Skeletal muscle tissue (tissue), 4 donors: Measurements from ENCODE around the gene CEP68. TPM values are rescaled to one million over a fixed set of nuclear protein-coding genes. Genes with fewer than 3 reads are reported as not detected.

ENCODE experiments used
- H3K27ac ChIP-seq: one replicate; pipeline ENCODE4 v1.7.0; 2013; ENCODE audit warnings: mild to moderate bottlenecking, low read depth, low read length, inconsistent platforms
- H3K27me3 ChIP-seq, 3 donors: one replicate each; pipeline ENCODE4 v1.7.0; 2013; ENCODE audit warnings: low read length in 3 of 3; ENCODE audit not compliant: control insufficient read depth in 3 of 3, insufficient read depth in 3 of 3
- H3K36me3 ChIP-seq, 3 donors: one replicate each; pipeline ENCODE4 v1.7.0; 2013; ENCODE audit warnings: low read length in 3 of 3; ENCODE audit not compliant: control insufficient read depth in 3 of 3, insufficient read depth in 3 of 3
- H3K4me1 ChIP-seq, 3 donors: one replicate each; pipeline ENCODE4 v1.7.0; 2013; ENCODE audit warnings: low read length in 3 of 3, mild to moderate bottlenecking in 3 of 3; ENCODE audit not compliant: control insufficient read depth in 3 of 3, insufficient read depth in 3 of 3
- H3K4me3 ChIP-seq, 3 donors: one replicate each; pipeline ENCODE4 v1.7.0; 2013; ENCODE audit warnings: low read length in 3 of 3
- H3K9ac ChIP-seq, 3 donors: one replicate each; pipeline ENCODE4 v1.7.0; 2013; ENCODE audit warnings: low read length in 3 of 3, mild to moderate bottlenecking in 3 of 3, moderate library complexity in 2 of 3, low read depth in 1 of 3
- H3K9me3 ChIP-seq, 3 donors: one replicate each; pipeline ENCODE4 v1.7.0; 2013; ENCODE audit warnings: low read length in 3 of 3; ENCODE audit not compliant: control insufficient read depth in 3 of 3
- total RNA-seq: library from RNA; depleted of rRNA; stranded (reverse); fragments of >200 nt; gene quantifications from one replicate; pipeline ENCODE4 v1.2.3, GENCODE V29; 2014
- donor health status: Osteomylitis.

Gene CEP68
- total RNA-seq, 1 donor from 2014 or later, result 27.1 TPM

DNA sequence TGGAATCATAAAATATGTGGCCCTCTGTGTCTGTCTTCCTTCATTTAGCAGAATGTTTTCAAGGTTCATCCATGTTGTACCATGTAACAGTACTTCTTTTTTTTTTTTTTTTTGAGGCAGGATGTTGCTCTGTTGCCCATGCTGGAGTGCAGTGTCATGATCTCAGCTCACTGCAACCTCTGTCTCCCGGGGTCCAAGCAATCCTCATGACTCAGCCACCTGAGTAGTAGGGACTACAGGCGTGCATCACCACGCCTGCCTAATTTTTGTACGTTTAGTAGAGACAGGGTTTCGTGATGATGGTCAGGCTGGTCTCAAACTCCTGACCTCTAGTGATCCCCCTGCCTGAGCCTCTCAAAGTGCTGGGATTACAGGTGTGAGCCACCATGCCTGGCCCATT is 42.5 kb downstream of the CEP68 start:
- Histone ChIP-seq H3K27me3 (no peaks in the 10 kb centered on the region), H3K9ac (no peak overlapping the region), H3K9me3 (no peaks in the 10 kb centered on the region), H3K27ac (no peak overlapping the region), H3K4me1 (peaks cover 0 to 3% (median 0%) of the 10 kb centered on the region in 3 donors), H3K4me3 (no peak overlapping the region), H3K36me3 (peaks cover 4 to 29% (median 20%) of the 10 kb centered on the region in 3 donors)

- no peak overlapping the region for H3K9ac ChIP-seq
- no peak overlapping the region for H3K27ac ChIP-seq
- peaks cover 0 to 3% (median 0%) of the 10 kb centered on the region in 3 donors for H3K4me1 ChIP-seq
- H3K9me3 ChIP-seq, result no peaks in the 10 kb centered on the region
- no peaks in the 10 kb centered on the region for H3K27me3 ChIP-seq
- peaks cover 0 to 21% (median 20%) of the 10 kb centered on the region in 3 donors for H3K36me3 ChIP-seq
- H3K4me3 ChIP-seq, result no peak overlapping the region
Measured at GRCh38 chr2:65101071-65101470, 44.9 kb downstream of the CEP68 start.

DNA sequence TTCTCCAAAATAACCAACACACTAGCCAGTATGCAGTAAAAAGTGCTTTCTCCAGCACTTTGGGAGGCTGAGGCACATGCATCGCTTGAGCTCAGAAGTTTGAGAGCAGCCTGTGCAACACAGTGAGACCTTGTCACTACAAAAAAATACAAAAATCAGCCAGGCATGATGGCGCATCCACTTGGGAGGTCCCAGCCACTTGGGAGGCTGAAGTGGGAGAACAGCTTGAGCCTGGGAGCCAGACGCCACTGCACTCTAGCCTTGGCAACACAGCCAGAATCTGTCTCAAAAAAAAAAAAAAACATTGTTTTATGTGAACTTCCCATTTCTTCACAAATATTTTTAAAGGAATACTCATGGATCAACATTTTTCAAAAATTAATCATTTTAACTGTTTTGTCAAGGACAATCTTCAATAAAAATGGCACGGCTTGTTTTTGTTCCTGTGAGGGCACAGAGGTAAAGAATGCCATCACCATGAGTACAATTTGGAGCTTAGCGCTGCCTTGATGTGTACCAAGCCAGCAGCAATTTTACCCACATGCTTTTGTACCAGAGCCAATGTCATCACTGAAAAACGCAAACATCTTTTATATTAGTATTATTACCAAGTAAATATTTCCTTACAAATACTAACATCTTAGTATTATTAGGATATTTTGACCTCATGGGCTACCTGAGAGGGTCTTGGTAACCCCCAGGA is 46.9 kb downstream of the CEP68 start:
- H3K9me3 ChIP-seq, result no peaks in the 10 kb centered on the region
- peaks cover 0 to 8% (median 3%) of the 10 kb centered on the region in 3 donors for H3K4me1 ChIP-seq
- no peak overlapping the region for H3K27ac ChIP-seq
- H3K9ac ChIP-seq, result no peak overlapping the region
- H3K4me3 ChIP-seq, result no peak overlapping the region
- H3K36me3 ChIP-seq, result peaks cover 0 to 10% (median 8%) of the 10 kb centered on the region in 3 donors
- H3K27me3 ChIP-seq, result no peaks in the 10 kb centered on the region

GRCh38 chr2:65107530-65107929 is 51.3 kb downstream of the CEP68 start:
- no peak overlapping the region for H3K27ac ChIP-seq
- no peak overlapping the region for H3K9ac ChIP-seq
- no peaks in the 10 kb centered on the region for H3K9me3 ChIP-seq
- H3K4me1 ChIP-seq, result peaks cover 0 to 8% (median 3%) of the 10 kb centered on the region in 3 donors
- no peaks in the 10 kb centered on the region for H3K27me3 ChIP-seq
- peaks cover 0 to 8% (median 5%) of the 10 kb centered on the region in 3 donors for H3K36me3 ChIP-seq
- H3K4me3 ChIP-seq, result no peak overlapping the region

GRCh38 chr2:65108780-65109179 is 52.6 kb downstream of the CEP68 start:
- H3K4me1 ChIP-seq, result peaks cover 0 to 10% (median 7%) of the 10 kb centered on the region in 3 donors
- no peak overlapping the region for H3K27ac ChIP-seq
- H3K9ac ChIP-seq, result no peak overlapping the region
- H3K4me3 ChIP-seq, result no peak overlapping the region
- H3K9me3 ChIP-seq, result no peaks in the 10 kb centered on the region
- peaks cover 0 to 4% (median 2%) of the 10 kb centered on the region in 3 donors for H3K36me3 ChIP-seq
- H3K27me3 ChIP-seq, result no peaks in the 10 kb centered on the region

DNA sequence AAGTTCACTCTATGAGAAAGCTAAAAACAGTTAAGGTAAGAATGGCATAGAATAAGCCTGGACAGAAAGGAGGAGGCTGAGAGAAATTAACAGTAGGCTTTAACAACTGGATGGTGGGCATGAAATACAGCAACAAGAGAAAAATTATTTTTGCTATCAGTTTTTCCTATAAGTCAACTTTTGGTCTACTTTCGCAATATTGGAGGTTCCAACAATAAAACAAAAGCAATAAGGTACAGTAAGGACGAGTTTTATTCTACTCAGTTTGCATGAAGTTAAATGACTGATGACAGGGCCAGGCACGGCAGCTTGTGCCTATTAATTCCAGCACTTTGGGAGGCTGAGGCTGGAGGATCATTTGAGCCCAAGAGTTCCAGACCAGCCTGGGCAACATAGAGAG is 56.4 kb downstream of the CEP68 start:
- Histone ChIP-seq H3K27me3 (no peaks in the 10 kb centered on the region), H3K36me3 (no peaks in the 10 kb centered on the region), H3K27ac (no peak overlapping the region), H3K4me1 (peaks cover 0 to 8% (median 5%) of the 10 kb centered on the region in 3 donors), H3K4me3 (no peak overlapping the region), H3K9ac (no peak overlapping the region), H3K9me3 (no peaks in the 10 kb centered on the region)

DNA sequence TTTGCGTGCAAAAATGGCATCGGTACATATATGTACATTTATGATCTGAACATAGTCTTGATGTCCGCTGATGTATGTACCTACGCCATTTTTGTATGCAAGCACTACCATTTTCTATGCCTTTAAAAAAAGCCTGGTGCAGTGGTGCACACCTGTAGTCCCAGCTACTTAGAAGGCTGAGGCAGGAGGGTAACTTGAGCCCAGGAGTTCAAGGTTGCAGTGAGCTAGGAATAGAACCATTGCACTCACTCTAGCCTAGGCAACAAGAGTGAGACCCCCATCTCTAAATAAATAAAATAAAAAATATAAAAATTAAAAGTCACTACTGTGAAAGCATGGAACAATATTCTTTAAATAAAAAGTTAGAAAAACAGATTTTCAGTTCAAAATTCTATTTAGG is 57.0 kb downstream of the CEP68 start:
- no peaks in the 10 kb centered on the region for H3K9me3 ChIP-seq
- H3K4me1 ChIP-seq, result peaks cover 0 to 8% (median 2%) of the 10 kb centered on the region in 3 donors
- H3K36me3 ChIP-seq, result no peaks in the 10 kb centered on the region
- no peak overlapping the region for H3K4me3 ChIP-seq
- no peaks in the 10 kb centered on the region for H3K27me3 ChIP-seq
- no peak overlapping the region for H3K27ac ChIP-seq
- H3K9ac ChIP-seq, result no peak overlapping the region

- peaks cover 0 to 8% (median 2%) of the 10 kb centered on the region in 3 donors for H3K4me1 ChIP-seq
- H3K36me3 ChIP-seq, result no peaks in the 10 kb centered on the region
- no peak overlapping the region for H3K27ac ChIP-seq
- no peaks in the 10 kb centered on the region for H3K27me3 ChIP-seq
- H3K9ac ChIP-seq, result no peak overlapping the region
- no peaks in the 10 kb centered on the region for H3K9me3 ChIP-seq
- no peak overlapping the region for H3K4me3 ChIP-seq
Measured at GRCh38 chr2:65113816-65114215, 57.6 kb downstream of the CEP68 start.

DNA sequence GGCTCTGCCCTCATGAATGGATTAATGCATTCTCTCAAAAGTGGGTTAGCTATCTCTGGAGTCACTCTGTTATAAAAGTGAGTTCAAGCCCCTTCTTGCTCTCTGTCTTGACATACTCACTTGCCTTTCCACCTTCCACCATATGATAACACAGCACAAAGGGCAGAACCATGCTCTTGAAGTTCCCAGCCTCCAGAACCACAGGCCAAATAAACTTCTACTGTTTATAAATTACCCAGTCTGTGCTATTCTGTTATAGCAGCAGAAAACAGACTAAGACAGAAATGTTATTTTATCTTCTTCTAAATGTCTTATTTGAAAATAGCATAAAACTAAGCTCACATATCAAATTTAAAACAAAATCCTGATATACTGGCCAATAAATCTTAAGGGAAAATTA is 58.7 kb downstream of the CEP68 start:
- Histone ChIP-seq H3K36me3 (no peaks in the 10 kb centered on the region), H3K4me3 (no peak overlapping the region), H3K9ac (no peak overlapping the region), H3K27me3 (no peaks in the 10 kb centered on the region), H3K9me3 (no peaks in the 10 kb centered on the region), H3K4me1 (peaks cover 0 to 8% (median 2%) of the 10 kb centered on the region in 3 donors), H3K27ac (no peak overlapping the region)

GRCh38 chr2:65116645-65117044 is 60.4 kb downstream of the CEP68 start:
- Histone ChIP-seq H3K36me3 (no peaks in the 10 kb centered on the region), H3K4me3 (no peak overlapping the region), H3K9me3 (no peaks in the 10 kb centered on the region), H3K9ac (no peak overlapping the region), H3K4me1 (peaks cover 2 to 11% (median 9%) of the 10 kb centered on the region in 3 donors), H3K27ac (no peak overlapping the region), H3K27me3 (no peaks in the 10 kb centered on the region)
